Right kidney (tissue), 1 donor: Measurements from ENCODE around the gene B4GALT1.
"Not testable (repeated sequence)": the region's sequence is repeated elsewhere in the genome, so short reads cannot be mapped to it uniquely, and the experiment has no call there.

ENCODE experiments used
- DNase-seq: peaks from one replicate; pipeline ENCODE4 v3.0.0-alpha.2; 2016

Gene B4GALT1

DNA sequence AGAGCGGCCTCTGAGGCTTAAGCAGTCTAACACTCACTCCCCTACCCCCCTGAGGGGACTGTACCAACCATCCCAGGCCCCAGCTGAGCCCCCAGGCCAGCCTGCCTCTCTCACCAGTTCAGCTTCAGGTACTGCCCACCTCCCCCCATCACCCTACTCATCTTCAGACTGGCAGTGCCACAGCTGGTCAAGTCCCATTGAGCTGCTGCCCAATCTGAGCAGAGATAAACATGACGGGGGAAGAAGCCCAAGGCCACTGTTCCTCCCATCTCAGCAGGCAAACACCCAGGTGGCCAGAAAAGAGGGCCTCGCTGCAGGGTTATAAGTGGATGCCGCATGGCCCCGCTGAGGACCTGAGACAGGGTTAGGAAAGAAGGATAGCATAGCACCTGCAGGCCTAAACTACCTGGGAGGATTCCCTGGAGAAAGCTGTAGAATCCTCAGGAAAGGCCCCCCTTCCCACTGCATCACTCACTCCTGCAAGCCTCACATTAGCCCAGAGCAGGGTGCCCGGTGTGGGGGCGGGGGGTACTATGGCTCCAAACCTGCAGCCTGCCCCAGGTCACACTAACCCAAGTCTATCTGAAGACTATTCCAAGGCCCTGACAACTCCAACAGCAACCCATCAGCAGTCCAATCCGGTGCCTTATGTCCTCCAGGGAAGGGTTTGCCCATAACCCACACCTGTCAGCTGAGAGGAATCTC, 3.6 kb downstream of the B4GALT1 start:
- DNase-seq: no peak

DNA sequence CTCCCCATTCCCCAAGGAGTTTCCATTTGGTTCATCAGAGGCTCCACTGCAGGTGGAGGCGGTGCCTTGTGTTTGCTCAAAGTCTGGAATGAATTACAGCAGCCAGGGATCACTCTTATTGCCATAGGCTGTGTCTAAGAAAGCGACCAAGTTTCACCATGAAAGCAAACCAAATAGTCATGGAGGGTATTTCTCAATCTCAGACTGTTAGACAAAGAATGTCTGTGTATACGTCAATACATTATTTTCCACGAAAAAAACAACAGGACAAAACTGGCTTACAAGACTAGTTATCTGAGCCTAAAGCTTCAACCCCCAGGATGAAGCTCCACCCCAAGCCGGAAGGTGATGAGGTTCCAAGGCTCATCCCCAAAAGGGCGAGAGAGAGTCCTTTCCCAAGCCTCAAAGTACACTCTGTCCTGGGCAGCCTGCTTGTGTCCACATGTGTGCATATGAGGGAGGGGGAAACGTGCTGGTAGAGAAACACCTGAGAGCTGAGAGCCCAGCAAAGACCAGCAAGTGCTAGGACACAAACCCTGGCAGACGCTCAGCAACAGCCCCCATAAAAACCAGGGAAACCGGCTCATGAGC, 4.3 kb downstream of the B4GALT1 start:
- no peak for DNase-seq

DNA sequence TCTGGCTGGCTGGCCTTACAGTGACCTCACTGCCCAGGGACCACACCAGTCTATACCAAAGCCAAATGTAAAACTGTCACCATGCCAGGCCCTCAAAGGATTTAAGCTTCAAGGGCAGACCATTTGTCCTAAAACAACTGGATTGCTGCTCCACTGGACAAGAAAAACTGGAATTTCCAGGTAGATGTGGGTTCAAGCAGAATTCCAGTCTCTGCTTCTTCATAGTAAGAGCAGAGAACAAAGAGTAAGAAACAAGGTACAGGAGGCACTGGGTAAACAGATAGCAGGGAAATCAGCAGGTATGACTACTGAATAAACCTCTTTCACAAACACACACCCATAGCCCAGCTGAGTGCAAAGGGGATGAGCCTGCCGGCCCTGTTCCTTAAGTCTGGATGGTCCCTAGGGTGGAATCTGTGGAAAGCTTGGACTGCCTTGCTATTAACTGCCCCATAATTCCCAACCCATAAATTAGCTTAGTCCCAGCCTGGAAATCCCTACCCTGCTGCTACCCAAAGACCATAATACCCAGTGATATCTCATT, 5.5 kb downstream of the B4GALT1 start:
- DNase-seq: no peak

DNA sequence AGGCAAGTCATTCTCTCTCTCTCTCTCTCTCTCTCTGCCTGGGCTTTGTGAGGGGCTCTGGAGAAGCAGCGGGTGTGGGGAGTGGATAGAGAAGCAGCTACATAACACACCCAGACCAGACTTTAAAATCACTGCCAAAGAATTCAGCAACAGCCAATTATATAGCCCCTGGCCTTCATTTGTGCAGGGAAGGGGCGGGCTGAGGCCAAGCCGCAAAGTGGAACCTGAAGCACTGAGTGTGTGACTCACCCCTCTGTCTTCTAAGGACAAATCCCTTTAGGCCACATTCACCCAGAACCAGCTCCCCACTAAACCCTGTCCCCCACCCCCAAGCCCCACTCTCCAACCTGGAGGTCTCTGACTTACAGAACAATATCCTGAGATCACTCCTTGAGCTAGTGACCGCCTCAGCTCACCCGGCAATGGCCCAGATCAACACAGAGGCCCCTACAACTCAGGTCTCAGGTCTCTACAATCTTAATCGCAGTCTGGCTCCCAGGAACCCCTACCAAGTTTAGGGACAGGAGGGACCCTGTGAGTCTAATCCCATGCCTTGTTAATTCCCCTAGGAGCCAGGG, 6.0 kb downstream of the B4GALT1 start:
- peak; percentile 21 for DNase-seq

GRCh38 chr9:33160446-33160845, 6.7 kb downstream of the B4GALT1 start:
- not testable (repeated sequence) for DNase-seq

DNA sequence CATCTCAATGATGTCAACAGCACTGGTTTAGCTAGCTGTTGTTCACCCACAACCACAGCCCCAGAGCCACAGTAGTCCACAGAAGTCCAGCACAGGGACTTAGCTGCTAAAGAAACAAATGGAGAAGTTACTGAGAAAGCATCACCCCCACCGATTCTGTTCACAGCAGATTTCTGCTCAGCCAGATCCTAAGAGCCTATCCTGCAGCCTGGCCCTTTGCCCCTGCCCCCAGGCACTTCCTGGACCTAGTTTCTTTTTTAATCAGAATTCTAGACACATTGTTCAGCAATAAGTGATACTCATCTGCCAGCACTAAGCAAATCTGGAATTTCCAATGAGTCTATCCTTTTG, 7.4 kb downstream of the B4GALT1 start:
- DNase-seq: no peak

- peak; percentile 55 for DNase-seq
Observed at GRCh38 chr9:33158843-33159776, 8.0 kb downstream of the B4GALT1 start.

GRCh38 chr9:33157960-33158842, 8.9 kb downstream of the B4GALT1 start:
- no peak for DNase-seq

DNA sequence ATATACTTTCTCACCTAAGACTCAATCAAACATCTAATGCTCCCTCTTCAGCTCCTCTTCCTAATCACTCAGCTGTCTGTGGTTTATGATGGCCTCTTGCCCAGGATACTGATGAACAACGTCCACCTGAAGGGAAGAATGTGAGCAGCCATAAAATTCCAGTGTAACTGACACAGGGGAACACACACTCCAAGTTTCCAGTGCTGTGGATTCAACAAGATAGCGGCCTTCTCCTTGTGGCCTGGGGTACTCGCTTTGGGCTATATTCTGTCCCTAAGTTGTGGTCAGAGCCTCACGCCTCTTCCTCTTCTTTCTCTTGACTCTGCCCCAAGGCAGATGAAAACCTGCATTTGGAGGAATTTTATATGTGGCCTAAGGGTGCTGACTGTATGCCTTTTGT, 11.7 kb downstream of the B4GALT1 start:
- no peak for DNase-seq

DNA sequence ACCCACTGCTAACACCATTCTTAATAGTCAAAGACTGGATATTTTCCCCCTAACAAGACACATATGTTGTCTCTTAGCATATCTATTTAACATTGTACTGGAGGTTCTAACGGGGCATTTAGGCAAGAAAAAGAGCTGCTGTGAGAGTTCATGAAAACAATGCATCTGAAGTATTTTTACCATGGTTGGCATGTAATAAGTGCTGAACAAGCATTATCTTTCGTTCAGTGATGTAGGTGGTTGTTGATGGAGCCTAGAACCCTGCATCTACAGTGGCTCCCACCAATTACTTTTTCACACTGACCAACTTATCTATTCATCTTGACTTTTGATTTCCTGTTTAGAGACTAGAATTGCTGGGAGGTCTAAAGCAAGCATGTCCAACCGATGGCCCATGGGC, 12.8 kb downstream of the B4GALT1 start:
- DNase-seq: no peak

DNA sequence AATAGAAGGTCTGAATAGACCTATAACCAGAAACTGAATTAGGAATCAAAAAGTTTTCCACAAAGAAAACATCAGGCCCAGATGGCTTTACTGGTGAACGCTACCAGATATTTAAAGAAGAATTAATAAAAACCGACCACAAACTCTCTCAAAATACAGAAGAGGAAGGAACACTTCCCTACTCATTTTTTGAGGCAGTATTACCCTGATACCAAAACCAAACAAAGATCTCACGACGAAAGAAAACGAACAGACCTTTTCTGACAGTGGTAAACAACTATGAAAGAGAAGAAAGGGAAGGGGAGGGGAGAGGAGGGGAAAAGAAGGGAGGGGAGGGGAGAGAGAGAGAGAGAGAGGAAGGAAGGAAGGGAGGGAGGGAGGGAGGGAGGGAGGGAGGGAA, 13.5 kb downstream of the B4GALT1 start:
- DNase-seq: no peak

GRCh38 chr9:33153001-33153400, 14.1 kb downstream of the B4GALT1 start:
- DNase-seq: no peak

DNA sequence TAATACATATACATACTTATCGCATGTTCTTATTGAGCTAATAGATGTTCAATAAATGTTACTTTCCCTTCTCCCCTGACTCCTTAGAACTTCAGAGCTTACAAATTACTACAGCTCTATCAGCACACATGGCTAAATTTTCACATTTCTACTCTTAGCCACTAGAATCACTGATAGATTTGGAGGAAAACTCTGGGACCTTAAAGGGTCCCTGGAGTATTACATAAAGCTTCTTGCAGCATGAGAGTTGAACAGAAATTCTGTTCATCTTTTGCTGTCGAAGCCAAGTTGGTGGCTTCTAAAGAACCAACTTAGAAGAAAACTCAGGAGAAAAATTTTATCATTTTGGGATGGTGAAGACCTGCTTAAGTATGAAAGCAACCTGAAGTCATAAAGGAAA, 15.5 kb downstream of the B4GALT1 start:
- DNase-seq: no peak

DNA sequence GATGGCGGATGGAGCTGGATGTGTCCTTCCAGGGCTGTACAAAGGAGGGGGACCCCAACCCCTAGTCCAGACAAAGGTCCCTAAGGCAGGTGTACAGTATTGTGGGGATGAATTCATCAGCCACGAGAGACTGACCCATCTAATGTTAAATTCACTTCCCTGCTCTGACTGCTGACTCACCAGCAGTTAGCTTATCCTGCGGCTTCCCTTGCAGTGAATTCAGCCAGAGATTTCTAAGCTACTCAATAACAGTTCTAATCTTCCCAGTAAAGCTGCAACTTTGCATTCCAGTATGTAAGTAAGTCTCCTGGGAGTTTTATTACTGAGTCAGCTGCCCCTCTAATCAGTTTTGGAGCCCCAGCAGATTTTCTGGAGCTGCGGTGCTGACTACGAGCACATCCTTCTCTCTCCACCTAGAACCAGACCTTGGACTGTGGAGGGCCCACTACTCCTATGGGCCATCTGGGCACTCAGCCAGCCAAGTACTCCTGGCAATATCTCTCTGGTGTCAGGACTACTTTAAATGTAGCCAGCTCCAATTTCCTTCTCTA, 16.1 kb downstream of the B4GALT1 start:
- no peak for DNase-seq

DNA sequence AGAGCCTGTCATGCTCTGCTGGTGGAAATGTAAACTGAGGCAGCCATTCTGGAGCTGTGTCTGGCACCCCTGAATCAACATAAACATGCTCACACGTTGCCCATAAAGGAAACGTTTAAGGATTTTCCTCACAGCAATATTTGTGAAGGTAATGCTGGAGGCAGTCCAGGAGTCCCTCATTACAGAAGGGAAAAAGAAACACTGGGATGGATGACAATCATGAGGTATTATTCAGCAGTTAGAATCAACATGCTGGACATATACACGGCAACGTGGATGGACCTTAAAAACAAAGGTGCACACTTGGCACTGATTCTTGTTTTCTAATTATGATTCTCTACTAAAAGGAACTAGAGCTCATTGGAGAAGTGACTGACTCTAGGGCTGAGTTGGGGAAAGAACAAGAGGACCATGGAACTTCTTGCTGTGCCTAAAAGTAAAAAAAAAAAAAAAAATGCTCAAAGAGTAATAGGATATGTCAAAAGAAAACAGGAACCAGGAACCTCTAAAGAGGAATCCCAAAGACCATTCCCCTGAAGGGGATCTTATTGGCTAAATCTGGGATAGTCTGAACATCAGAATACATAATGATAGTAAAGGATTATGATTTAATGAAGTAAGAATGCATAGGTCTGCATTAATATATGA, 18.6 kb downstream of the B4GALT1 start:
- no peak for DNase-seq

GRCh38 chr9:33147416-33148169, 19.5 kb downstream of the B4GALT1 start:
- DNase-seq: no peak

GRCh38 chr9:33146298-33146697, 20.8 kb downstream of the B4GALT1 start:
- DNase-seq: no peak

- no peak for DNase-seq
Observed at GRCh38 chr9:33144551-33144950, 22.6 kb downstream of the B4GALT1 start.

DNA sequence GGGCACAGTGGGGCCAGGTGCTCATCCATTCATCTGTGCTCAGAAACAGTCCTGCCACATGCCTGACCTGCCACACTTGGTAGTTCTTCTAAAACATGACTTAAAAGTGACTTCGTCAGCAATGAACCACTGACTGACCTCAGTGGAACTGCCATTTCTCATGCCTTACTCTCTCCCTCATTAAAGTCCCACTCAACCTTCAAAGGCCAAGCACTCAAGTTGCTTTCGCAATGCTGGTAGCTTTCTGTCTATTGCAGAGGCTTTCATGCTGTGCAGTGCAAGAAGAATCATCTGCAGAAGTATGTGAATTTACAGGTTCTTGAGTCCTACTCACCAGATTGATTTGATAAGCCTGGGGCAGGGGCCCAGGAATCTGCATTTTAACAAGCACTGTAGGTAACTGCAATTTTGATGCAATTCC, 23.9 kb downstream of the B4GALT1 start:
- DNase-seq: no peak

DNA sequence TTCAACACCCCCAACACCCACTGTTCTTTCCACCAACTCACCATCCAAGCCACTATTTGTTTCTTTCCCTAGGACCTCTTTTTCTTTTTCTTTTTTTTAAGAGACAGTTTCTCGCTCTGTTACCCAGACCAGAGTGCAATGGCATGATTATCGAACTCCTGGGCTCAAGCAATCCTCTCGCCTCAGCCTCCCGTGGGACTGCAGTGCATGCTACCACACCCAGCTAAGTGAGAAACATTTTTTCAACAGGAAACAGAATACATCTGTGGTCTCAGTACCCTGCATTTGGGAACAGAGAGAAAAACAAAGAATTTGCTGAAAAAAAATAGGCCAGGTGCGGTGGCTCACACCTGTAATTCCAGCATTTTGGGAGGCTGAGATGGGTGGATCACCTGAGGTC, 24.6 kb downstream of the B4GALT1 start:
- no peak for DNase-seq
